Fibroblast of mammary gland (primary cell): ENCODE measurements around the gene OGDH.

Experiments used
- DNase-seq: peaks from one replicate; pipeline ENCODE4 v3.0.0-alpha.2; 2010; ENCODE audit warnings: low read depth
- H3K4me3 ChIP-seq: 2 replicates; pipeline ENCODE4 v1.5.1; 2011; ENCODE audit warnings: low read depth, mild to moderate bottlenecking, low read length, moderate library complexity; ENCODE audit not compliant: control insufficient read depth
- TF ChIP-seq, protein P1 (sequence below): conservative IDR thresholded peaks from 2 replicates; pipeline ENCODE4 v1.5.1; 2011; ENCODE audit warnings: low read depth, low read length, inconsistent platforms; ENCODE audit not compliant: control insufficient read depth, insufficient read depth

The OGDH gene

DNA sequence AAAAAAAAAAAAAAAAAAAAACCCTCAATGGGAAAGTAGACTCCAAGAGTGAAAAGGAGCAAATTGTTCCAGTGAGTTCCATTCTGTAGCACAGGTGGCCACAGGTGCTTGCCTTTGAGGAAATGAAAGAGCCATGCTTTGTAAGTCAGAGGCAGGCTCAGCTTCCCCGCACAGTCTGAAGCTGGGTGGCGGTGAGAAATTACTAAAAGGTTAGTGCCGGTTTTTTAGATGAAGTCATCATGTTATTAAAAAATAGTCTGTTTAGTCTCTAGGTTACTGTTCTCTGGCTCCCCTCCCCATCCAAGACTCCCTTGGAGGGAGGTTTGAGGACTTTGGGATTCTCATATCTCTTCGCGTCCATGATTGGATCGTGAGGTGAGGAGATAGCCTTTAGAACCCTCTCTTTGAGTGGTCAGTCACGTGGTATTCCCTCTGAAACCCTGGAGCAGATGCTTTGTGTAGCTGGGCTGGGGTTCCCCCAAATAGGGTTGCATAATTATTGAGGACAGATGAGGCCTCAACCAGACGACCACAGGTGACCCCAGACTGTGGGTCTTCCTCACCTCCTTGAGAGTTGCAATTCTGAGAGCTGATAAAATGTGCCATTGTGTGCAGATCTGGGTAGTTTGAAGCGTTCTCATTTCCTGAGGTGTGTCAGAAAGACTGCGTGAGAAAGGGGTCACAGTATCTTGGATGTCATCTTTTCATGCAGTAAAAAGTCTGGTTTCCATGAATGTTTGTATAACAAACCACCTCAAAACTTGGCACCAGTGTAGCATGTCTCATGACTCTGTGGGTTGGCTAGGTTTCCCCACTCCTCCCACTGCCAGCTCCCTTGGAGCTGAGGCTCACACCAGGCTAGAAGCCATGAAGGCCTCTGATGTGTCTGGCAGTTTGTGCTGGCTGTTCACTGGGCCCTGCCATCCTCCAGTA lies 27.1 kb downstream of the OGDH start:
- TF ChIP-seq, protein P1, sequence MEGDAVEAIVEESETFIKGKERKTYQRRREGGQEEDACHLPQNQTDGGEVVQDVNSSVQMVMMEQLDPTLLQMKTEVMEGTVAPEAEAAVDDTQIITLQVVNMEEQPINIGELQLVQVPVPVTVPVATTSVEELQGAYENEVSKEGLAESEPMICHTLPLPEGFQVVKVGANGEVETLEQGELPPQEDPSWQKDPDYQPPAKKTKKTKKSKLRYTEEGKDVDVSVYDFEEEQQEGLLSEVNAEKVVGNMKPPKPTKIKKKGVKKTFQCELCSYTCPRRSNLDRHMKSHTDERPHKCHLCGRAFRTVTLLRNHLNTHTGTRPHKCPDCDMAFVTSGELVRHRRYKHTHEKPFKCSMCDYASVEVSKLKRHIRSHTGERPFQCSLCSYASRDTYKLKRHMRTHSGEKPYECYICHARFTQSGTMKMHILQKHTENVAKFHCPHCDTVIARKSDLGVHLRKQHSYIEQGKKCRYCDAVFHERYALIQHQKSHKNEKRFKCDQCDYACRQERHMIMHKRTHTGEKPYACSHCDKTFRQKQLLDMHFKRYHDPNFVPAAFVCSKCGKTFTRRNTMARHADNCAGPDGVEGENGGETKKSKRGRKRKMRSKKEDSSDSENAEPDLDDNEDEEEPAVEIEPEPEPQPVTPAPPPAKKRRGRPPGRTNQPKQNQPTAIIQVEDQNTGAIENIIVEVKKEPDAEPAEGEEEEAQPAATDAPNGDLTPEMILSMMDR, result no peak
- peak; percentile 98 for DNase-seq
- H3K4me3 ChIP-seq, result no peak overlapping the region

- no peak overlapping the region for H3K4me3 ChIP-seq
- TF ChIP-seq, protein P1, result no peak
These were observed 27.9 kb downstream of the OGDH start for GRCh38 chr7:44634187-44634838.

GRCh38 chr7:44634839-44635591 lies 28.6 kb downstream of the OGDH start:
- no peak overlapping the region for H3K4me3 ChIP-seq
- DNase-seq, result peak; percentile 15
- TF ChIP-seq, protein P1, result no peak

More at GRCh38 chr7:44634187-44634838, 27.9 kb downstream of the OGDH start:
- no peak for DNase-seq

GRCh38 chr7:44636041-44636584 lies 29.7 kb downstream of the OGDH start:
- TF ChIP-seq, protein P1, result no peak
- no peak overlapping the region for H3K4me3 ChIP-seq
- no peak for DNase-seq

GRCh38 chr7:44636926-44637325 lies 30.5 kb downstream of the OGDH start:
- H3K4me3 ChIP-seq, result no peak overlapping the region
- TF ChIP-seq, protein P1, result no peak

GRCh38 chr7:44637788-44638594 lies 31.6 kb downstream of the OGDH start:
- no peak overlapping the region for H3K4me3 ChIP-seq
- TF ChIP-seq, protein P1, result no peak
- peak; percentile 98 for DNase-seq

More at GRCh38 chr7:44636926-44637325, 30.5 kb downstream of the OGDH start:
- no peak for DNase-seq
